HTR-8/SVneo (cell line): Measurements from ENCODE around the gene TVP23C.
A peak's percentile ranks its signal among the peaks of the same experiment; 100 is the strongest.

Experiments used
- DNase-seq: peaks from one replicate; pipeline ENCODE4 v3.0.0; 2011; ENCODE audit warnings: low spot score, mixed read lengths; ENCODE audit not compliant: insufficient read length
- FAIRE-seq: peaks from 2 replicates; lab custom pipeline; 2011; peaks lifted over from hg19 to GRCh38; lab: Jason Lieb, UNC

The TVP23C gene

DNA sequence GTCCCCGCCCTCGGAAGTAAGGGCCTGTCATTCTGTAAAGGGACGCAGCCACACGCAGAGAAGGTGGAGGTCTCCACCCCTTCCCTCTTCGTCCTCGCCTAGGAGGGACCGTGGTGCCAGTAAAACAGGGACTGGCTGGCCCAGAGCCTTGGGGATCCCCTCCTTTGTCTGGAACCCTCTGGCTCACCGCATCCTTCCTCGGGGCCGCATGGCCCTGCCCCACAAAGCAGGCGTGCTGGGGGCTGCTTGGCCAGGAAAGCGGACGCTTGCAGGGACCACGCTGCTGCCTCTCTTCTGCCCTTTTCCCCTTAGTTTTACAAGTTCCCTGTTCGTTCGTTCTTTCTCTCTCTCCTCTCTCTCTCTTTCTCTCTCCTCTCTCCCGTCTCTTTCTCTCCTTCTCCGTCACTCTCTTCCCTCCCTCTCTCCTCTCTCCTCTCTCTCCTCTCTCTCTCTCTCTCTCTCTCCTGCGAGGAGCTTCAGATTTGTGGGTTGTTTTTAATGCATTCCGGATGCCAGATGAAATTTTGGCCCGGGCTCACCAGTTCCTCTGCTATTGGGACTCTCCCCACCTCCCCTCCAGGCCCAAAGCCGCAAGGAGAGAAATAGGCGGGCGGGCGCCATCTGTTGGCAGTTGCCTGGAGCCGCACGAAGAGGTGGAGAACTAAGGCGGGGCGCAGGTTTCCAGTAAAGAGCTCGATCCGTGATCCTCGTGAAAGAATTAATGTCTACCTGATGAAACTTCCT is 60.7 kb downstream of the TVP23C start:
- peak; percentile 46 for FAIRE-seq
- DNase-seq = peak; percentile 93

DNA sequence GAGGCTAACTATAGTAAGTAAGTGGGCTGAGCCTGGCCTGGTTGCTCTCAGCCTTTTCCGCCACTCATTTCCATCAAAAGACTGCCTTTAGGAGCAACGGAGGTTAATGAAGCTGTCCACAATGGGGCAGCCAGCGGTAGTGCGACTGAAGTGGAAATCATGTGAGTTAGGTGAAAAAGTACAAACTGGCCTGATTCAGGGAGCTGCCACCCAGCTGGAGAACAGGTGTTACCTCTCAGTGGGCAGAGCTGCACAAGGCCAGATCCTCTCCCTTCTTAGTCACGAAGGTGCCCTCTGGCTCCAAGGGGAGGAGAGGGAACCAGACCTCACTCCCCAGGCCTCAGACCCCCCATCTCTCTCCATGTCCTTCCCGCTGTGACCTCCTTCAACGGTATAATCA is 61.5 kb downstream of the TVP23C start:
- DNase-seq = no peak
- FAIRE-seq = peak; percentile 20

DNA sequence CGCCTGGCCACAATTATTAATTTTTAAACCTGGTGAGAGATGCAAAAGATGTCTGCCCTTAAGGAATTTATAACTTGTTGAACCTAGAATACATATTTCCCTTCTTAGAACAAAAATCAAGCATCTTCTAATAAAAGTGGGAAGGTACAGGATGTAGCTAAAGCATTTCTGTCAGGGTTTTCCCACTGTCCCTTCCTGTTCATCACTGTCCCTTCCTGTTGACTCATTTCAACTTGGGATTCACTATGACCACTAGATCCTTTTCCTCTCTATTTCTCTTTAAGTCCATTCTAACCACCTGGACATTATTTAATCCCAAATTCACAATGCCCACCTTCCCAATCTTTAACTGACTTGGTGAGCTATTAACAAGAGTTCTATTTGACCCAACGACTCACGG is 62.0 kb downstream of the TVP23C start:
- DNase-seq (no peak), FAIRE-seq (no peak)

DNA sequence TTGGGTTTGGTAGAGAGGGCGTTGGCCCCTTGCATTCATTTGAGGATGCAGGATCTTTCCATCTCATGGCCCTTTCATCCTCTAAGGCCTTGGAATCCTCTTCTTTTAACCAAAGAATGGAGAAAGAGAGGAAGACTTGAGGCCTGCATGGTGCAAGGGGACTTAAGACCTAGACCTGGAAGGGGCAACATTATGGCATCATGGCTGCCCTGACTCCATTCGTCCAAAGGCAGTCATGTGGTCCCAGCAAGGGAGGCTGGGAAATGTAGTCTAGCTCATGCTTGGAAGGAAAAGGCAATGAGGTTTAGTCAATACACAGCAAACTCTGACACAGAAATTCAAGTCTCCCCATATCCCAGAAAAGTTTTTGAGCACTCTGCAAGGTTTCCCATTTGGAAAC is 65.2 kb downstream of the TVP23C start:
- DNase-seq = peak; percentile 37
- FAIRE-seq = peak; percentile 89

DNA sequence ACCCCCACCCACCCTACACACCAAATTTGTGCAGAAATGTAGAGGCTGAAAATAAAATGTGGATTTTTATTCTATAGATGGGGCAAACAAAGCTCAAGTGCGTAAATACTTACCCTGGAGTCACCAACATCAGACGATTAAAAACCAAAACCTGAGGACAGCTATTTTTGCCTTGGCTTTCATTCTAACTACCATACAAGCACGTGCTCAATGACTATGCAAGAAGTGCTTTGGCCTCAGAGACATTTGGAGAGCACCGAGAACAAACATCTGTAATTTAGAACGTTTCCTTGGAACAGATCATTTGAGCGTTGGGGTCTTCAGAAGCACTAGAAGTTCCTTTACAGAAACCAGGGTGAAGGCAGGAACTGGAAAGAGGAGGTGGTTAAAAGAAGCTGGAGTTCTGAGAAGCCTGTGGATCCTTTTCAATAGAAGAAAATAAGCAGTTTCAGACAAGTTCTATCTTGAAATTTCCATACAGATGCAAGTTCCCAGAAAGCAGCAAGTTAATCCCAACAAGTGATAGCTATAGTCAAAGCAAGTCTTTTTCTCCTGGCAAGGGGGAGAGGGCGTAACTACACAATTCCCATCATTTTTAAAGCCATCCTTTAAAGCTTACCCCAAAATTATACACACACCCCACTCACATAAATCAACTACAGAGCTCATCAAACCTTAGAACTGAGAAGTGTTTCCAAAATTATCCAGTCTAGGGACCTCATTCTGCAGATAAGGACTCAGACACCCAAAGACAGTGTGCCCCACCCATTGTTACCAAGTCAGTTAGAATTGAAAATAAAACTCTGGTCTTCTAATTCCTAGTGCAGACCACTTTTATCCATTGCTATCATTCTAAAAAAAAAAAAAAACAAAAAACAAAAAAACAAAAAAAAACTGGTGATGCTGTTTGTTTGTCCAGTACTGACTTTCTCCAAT is 66.3 kb downstream of the TVP23C start:
- FAIRE-seq = no peak

DNA sequence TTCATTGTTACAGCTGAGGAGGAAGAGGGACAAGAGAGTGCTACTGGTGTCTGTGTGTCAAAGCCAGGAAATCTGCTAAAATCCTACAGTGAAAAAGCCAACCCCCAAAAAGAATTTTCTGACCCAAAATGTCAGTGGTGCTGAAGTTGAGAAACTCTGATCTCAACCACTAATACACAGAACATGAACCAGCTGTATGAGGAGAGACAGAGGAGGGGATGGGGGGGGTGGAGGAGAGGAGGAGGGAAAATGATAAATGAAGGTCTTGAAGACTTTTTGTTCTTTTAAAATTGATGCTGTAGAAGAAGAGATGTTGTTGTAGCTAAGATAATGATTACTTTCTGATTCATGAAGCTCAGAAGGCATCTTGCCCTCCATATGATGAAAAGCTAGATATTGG is 68.5 kb downstream of the TVP23C start:
- FAIRE-seq (no peak), DNase-seq (no peak)

More for the DNA sequence above, 66.3 kb downstream of the TVP23C start:
- no peak for DNase-seq

DNA sequence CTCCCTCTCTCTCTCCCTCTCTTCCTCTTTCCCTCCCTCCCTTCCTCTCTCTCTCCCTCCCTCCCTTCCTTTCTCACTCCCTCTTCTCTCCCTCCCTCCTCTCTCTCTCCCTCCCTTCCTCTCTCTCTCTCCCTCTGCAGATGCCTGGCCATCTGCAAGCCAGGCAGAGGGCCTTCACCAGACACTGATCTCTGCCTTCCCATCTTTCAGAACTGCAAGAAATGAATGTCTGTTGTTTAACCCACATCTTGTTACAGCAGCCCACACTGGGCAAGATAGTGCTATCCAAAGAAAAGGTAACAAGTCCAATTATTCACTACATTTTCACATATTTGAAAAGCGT is 69.6 kb downstream of the TVP23C start:
- no peak for FAIRE-seq

DNA sequence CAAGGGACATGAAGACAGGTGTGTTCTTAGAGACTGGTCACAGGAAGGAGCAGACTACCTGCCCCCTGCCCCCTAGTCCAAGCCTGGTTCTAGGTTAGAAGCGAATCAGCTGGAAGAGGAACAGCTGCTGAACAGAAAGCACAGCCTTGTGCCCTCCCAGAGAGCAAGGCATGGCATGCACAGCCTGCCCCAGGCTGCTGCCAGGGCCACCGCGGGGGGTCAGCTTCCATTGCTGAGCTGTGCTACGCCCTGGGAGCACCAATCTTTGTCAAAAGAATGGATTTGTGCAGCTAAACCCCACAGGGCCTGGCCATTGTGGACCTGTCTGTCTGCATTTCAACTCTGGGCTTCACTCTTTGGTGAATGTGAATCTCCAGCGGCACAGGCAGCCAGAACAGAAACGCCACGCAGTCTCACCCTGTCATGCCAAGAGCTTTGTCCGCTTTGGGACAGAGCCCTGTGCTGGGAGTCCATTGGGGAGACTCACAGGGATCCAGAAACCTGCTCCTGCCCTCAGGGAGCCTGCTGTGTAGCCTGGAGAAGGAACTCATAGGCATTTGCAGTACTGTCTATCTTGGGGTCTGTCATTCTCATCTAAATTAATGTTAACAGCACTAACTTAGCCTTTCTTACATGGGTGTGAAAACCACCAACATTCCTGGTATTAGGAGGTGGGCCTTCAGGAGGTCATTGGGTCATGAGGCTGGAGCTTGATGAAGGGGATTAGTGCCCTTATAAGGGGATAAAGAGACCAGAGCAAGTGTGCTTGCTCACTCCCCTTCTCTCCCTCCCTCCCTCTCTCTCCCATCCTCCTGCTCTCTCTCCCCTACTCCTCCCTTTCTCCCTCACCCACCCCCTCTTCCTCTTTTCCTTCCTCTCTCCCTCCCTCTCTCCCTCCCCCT is 70.2 kb downstream of the TVP23C start:
- FAIRE-seq = peak; percentile 65
- no peak for DNase-seq

More for the DNA sequence above, 69.6 kb downstream of the TVP23C start:
- DNase-seq = no peak

DNA sequence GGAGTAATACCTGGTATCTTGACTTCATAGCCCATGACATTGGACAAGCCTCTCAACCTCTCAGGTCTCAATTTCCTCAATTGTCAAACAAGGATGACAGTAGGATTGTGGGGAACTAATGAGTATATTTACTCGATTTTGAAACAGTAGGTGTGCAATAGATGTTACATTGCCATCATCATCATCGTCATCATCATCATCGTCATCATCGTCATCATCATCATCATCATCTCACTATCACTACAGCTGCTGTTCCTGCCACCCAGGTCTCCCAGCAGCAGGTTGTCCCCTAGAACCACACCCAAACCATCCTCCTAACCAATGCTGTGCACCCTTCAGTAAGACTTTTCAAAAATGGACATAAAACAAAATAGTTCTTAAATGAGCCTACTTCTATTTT is 71.1 kb downstream of the TVP23C start:
- FAIRE-seq (peak; percentile 90), DNase-seq (no peak)

DNA sequence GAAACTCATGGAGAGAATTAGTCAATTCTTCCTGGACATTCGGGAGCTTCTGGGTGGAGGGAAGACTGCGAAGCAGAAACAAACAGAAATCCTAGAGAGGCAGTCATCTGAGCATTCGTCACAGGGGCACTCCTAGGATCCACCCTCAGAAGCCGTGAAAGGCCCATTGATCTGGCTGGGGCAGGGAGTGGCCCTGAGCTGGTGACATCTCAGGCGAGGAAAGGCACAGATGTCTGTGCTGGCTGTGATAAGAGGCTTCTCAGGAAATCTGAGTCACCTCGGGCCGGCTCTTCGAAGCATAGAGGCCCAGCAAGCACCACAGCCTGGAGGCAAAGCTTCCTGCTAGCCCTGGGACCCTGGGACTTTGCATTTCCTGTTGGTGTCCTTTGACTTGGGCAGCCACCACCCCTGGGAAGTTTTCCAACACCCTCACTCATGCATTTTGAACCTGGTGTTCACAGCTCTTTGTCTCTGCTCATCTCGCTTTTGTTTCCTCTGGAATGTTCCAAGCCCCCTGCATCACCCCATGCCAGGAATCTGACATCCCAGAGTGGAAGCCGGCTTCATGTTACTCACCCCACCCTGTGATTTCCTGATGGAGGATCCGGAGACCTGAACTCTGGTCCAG is 72.5 kb downstream of the TVP23C start:
- FAIRE-seq (peak; percentile 79), DNase-seq (peak; percentile 83)

DNA sequence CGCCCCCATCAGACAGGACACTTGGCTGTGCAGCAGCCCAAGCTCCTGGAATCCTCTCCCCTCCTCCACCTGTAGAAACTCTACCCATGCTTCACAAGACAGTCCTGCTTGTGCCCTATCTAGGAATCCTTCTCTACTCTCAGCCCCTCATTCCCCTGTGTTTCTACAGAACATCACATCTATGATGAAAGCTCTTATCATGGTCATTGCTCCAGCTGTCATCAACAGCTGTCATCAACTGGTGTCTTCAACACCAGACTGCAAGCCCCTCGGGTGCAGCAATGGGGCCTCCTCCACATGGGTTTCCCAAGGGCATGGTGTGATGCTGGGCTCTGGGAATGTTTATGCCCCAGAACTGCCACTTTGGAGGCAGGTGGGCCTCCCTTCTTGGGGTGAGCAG is 74.7 kb downstream of the TVP23C start:
- DNase-seq = no peak
- FAIRE-seq = no peak

DNA sequence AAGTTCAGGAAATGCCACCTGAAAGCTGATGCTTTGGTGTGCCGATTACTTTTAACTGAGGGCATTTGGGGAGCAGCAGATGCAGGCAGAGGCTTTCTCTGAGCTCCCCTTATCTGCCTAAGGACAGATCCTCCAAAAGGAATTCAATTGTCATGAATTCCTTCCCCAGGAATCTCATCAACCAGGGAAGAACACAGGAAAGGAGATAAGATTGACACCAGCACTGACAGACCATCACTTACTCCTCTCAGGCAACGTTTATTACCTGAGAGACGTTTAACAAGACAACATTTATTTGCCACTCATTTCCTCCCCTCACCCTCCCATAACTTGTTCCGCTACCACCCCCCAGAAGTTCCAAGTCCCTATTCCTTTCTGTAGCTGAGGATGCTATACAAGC is 78.2 kb downstream of the TVP23C start:
- DNase-seq (no peak), FAIRE-seq (peak; percentile 38)

DNA sequence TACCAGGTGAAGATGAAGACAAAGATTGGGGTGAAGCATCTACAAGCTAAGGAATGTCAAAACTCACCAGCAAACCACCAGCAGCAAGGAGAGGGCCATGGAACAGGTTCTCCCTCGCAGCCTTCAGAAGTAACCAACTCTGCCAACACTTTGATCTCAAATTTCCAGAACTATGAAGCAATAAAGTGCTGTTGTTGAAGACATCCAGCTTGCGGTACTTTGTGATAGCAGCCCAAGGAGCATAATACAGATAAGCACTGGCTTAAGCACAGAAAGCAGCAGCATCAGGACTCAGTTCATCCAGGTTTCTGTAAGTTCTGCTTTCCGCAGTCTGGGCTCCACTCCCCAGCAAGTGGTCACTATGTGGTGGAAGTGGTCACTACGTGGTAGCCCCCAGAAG is 79.9 kb downstream of the TVP23C start:
- FAIRE-seq (peak; percentile 75), DNase-seq (no peak)

DNA sequence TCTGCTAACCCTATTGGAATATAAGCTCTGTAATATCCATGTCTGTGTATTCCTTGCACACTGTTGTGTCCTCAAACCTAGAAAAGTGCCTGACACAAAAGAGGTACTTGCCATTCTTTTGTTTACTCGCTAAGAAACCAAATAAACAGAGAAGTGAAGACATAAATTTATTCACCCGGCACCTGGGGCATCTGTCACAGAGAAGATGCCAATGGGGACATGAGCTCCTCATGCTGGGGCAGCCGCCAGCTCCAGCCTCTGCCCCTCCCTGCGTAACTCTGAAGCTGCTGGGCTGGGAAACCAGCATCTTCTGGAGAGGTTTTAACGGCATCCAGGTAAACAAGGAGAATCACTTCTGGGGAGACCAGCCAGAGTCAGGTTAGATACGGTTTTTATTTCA is 80.8 kb downstream of the TVP23C start:
- peak; percentile 31 for FAIRE-seq
- no peak for DNase-seq

DNA sequence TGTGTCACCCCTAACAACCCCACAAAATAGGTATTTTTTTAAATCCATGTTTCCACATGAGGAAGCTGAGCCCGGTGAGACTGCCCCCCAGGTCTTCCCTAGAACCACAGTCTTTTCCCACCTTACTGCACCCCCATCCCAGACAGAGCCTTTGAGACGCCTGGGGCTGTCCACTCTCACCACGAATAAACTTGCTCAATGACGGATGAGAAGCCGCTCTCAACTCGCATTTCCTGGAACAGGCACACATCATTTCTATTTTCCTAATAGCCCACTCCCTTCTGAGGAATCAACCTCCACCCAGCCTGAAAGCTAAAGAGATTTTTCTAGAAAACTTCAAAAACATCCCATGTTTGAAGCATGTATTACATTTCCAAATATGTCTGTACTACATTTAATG is 81.8 kb downstream of the TVP23C start:
- DNase-seq (no peak), FAIRE-seq (no peak)

DNA sequence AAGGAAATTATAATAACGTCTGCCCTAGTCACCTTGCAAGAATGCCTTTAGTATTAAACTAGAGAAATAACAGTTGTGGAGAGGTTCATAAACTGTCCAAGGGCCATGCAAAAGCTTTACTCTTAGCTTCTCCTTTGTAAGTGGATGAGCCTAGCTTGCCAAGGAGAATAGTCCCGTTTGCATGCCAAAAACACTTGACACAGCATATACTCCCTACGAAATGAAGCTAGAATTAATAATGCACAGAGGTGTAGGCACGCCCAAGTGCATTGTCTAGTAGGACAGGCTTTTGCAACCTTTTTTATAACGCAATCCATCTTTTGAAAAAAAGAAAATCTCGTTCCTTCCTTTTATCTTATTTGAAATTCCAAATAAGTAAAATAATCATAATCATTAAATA is 83.1 kb downstream of the TVP23C start:
- DNase-seq (no peak), FAIRE-seq (no peak)

DNA sequence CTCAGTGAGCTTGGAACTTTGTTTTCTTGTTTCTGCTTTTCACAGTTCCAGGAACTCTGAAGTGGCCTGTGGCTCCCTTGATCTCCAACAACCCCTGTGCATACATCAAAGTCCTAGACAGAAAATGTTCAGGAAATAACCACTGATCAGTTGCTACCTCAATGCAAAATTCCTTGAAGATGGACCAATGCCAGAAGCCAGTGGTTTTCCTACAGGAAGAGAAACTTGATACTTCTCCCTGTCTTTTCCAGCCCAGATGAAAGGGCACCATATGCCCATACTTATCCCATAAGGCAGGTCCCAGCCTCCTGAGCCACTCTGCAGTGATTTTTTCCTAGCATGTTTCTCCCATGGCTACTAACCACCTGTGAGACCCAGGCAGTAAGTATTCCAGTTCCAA is 83.6 kb downstream of the TVP23C start:
- DNase-seq (peak; percentile 43), FAIRE-seq (peak; percentile 81)

DNA sequence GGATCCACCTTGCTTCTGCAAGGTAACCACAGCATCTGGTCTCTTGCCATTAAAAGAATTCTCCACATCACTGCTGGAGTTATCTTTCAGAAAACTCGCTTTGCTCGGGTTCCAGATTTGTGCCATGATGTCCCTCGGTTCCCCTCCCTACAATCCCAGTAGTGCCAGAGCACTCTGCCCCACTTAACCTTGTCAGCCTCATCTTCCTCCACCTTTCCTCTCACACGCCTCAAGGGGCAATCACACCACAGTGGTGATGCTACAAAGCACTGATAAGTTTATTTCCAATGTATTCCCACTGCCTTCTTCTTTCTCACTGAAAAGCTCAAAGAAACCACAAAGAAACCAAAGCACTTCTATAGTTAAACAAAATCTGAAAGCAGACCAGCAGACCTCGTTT is 84.4 kb downstream of the TVP23C start:
- FAIRE-seq (peak; percentile 83), DNase-seq (no peak)

DNA sequence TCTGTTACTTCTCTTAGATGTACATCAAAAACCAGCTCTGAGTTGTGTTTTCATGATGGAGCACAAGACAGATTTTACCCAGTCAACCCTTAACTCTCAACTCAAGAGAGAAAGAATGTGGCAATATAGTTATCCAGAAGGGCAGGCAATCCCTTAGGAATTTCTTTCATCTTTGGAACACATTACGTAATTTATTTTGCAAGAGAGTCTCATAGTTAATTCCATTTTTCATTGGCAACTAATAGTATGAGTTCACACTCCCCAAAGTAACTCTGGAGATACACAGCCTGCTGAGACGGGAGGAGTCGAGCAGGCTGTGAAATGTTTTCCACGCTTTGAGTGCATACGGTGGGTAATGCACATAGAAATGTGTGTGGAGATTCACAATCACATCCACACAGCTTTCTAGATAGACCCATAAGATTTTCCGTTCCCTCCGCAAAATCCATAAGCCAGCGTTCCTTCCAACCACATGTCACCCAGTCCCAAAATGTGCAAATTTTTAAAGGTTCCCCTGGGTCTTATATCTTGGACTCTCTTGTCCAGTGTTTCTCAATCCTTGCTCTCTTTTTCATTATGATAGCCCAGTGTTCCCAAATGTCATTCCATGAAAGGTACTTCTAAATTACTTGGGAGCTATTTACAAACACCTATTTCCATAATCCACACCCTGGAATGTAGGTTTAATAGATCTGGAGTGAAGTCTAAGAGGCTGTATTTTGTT is 87.5 kb downstream of the TVP23C start:
- peak; percentile 4 for FAIRE-seq
- peak; percentile 40 for DNase-seq
